Suprapubic skin (tissue), 4 donors: ENCODE data around the gene ASCC1.

Experiments
- POLR2A ChIP-seq, 2 donors: fragments of 450-650 bp; IDR thresholded peaks; one replicate each; pipeline ENCODE4 v1.6.1; 2017; ENCODE audit warnings: antibody characterized with exemption in 2 of 2, mild to moderate bottlenecking in 2 of 2, moderate library complexity in 2 of 2
- POLR2AphosphoS5 ChIP-seq, 3 donors: sonication (generic); formaldehyde crosslinking; IDR thresholded peaks; one replicate each; pipeline ENCODE4 v1.6.1; 2017; ENCODE audit warnings: antibody characterized with exemption in 3 of 3
- TF ChIP-seq, protein P1 (sequence below), 2 donors: fragments of 200-600 bp in 1 of 2; fragments of 450-650 bp in 1 of 2; sonication (generic) in 1 of 2; IDR thresholded peaks; one replicate each; pipeline ENCODE4 v1.5.1; 2016 to 2019; ENCODE audit warnings: antibody characterized with exemption in 2 of 2, mild to moderate bottlenecking in 1 of 2, moderate library complexity in 1 of 2

DNA sequence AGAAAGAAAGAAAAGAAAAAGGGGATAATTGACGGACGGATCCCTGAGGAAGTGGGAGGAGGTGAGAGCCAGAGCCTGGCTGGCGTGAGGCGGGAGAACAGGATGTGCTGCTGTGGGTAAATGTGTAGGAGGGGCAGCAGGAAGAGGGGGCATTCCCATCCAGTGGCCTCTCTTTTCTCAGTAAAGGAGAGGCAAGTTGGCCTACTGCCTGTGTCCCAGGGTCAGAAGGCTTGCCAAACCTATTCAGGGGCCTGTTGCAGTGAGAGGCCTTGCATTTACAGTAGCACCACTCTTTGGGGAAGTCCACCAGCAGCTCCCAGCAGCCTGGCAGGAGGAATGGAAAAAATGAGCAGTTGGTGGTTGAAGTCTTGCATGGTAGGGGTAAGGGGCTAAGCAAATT is 26.6 kb upstream of the ASCC1 start:
- TF ChIP-seq, protein P1, sequence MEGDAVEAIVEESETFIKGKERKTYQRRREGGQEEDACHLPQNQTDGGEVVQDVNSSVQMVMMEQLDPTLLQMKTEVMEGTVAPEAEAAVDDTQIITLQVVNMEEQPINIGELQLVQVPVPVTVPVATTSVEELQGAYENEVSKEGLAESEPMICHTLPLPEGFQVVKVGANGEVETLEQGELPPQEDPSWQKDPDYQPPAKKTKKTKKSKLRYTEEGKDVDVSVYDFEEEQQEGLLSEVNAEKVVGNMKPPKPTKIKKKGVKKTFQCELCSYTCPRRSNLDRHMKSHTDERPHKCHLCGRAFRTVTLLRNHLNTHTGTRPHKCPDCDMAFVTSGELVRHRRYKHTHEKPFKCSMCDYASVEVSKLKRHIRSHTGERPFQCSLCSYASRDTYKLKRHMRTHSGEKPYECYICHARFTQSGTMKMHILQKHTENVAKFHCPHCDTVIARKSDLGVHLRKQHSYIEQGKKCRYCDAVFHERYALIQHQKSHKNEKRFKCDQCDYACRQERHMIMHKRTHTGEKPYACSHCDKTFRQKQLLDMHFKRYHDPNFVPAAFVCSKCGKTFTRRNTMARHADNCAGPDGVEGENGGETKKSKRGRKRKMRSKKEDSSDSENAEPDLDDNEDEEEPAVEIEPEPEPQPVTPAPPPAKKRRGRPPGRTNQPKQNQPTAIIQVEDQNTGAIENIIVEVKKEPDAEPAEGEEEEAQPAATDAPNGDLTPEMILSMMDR (IDR thresholded peaks at IDR 0.05) = no peak
- no peak for TF ChIP-seq POLR2A (IDR thresholded peaks at IDR 0.05)
- TF ChIP-seq POLR2AphosphoS5 (IDR thresholded peaks at IDR 0.05) = peak in 1 of 3 donors; percentile 83
